WTC11 (cell line): ENCODE measurements around the gene PSAT1. TPM values are rescaled to one million over a fixed set of nuclear protein-coding genes. Genes with fewer than 3 reads are reported as not detected.
"Not testable (repeated sequence)": the region's sequence is repeated elsewhere in the genome, so short reads cannot be mapped to it uniquely, and the experiment has no call there.

Experiments
- ATAC-seq: fragments of 200-7000 bp; cut with Tn5 transposase; 2 replicates; pipeline ENCODE4 v1.10.0; 2021; ENCODE audit warnings: mild to moderate bottlenecking, moderate library complexity
- CTCF ChIA-PET: fragments of 300-600 bp; sonication (Branson Sonifier 250); formaldehyde crosslinking; loops from one replicate; lab custom pipeline; 2021; ENCODE audit warnings: antibody characterized with exemption; lab: Charles Lee
- POLR2A ChIA-PET: fragments of 350-600 bp; sonication (Branson Sonifier 250); formaldehyde crosslinking; loops from one replicate; lab custom pipeline; 2021; ENCODE audit warnings: antibody characterized with exemption; lab: Charles Lee
- DNase-seq: peaks from one replicate; pipeline ENCODE4 v3.0.0; 2021; ENCODE audit warnings: low spot score
- H3K27ac Mint-ChIP-seq: 2 replicates; pipeline ENCODE4 v1.8.0; 2021; ENCODE audit warnings: mixed read lengths
- H3K27me3 Mint-ChIP-seq: 2 replicates; pipeline ENCODE4 v1.8.0; 2021; ENCODE audit warnings: low read depth, mild to moderate bottlenecking, moderate library complexity, mixed read lengths
- H3K36me3 Mint-ChIP-seq: 2 replicates; pipeline ENCODE4 v1.8.0; 2021; ENCODE audit warnings: mixed read lengths
- H3K4me1 Mint-ChIP-seq: 2 replicates; pipeline ENCODE4 v1.8.0; 2022; ENCODE audit warnings: mixed read lengths
- H3K4me3 Mint-ChIP-seq: 2 replicates; pipeline ENCODE4 v1.8.0; 2021; ENCODE audit warnings: mild to moderate bottlenecking, moderate library complexity, mixed read lengths
- H3K9me3 Mint-ChIP-seq: 2 replicates; pipeline ENCODE4 v1.8.0; 2021; ENCODE audit warnings: mixed read lengths
- ATF1 ChIP-seq: sonication (generic); formaldehyde crosslinking; IDR thresholded peaks from 2 replicates; pipeline ENCODE4 v1.8.1; 2023; ENCODE audit warnings: mild to moderate bottlenecking, moderate library complexity, missing genetic modification reagents
- ATF2 ChIP-seq: sonication (generic); formaldehyde crosslinking; IDR thresholded peaks from 2 replicates; pipeline ENCODE4 v1.8.1; 2022; ENCODE audit warnings: low read depth, missing genetic modification reagents, borderline replicate concordance
- CREB1 ChIP-seq: sonication (generic); formaldehyde crosslinking; IDR thresholded peaks from 2 replicates; pipeline ENCODE4 v1.8.0; 2023; ENCODE audit warnings: mild to moderate bottlenecking, missing genetic modification reagents
- EMX1 ChIP-seq: fragments of 250-450 bp; sonication (Bioruptor Pico); IDR thresholded peaks from 2 replicates; pipeline ENCODE4 v1.8.0; 2021; ENCODE audit warnings: mild to moderate bottlenecking
- ERG ChIP-seq: fragments of 250-450 bp; sonication (Bioruptor Pico); IDR thresholded peaks from 2 replicates; pipeline ENCODE4 v1.8.0; 2021; ENCODE audit warnings: mild to moderate bottlenecking
- FOXJ3 ChIP-seq: sonication (generic); formaldehyde crosslinking; IDR thresholded peaks from 2 replicates; pipeline ENCODE4 v1.9.0; 2021; ENCODE audit warnings: missing genetic modification reagents, mild to moderate bottlenecking, borderline replicate concordance
- JUN ChIP-seq: sonication (generic); formaldehyde crosslinking; IDR thresholded peaks from 2 replicates; pipeline ENCODE4 v1.8.0; 2023; ENCODE audit warnings: mild to moderate bottlenecking, missing genetic modification reagents
- MLX ChIP-seq: sonication (generic); formaldehyde crosslinking; IDR thresholded peaks from 2 replicates; pipeline ENCODE4 v1.8.1; 2023; ENCODE audit warnings: mild to moderate bottlenecking, missing genetic modification reagents, moderate library complexity
- NFATC4 ChIP-seq: fragments of 250-450 bp; sonication (Bioruptor Pico); IDR thresholded peaks from 2 replicates; pipeline ENCODE4 v1.9.0; 2021; ENCODE audit warnings: mild to moderate bottlenecking
- NFYB ChIP-seq: sonication (generic); formaldehyde crosslinking; conservative IDR thresholded peaks from 2 replicates; pipeline ENCODE4 v1.8.0; 2022; ENCODE audit warnings: low read depth, missing genetic modification reagents
- RELA ChIP-seq: sonication (generic); formaldehyde crosslinking; IDR thresholded peaks from 2 replicates; pipeline ENCODE4 v1.8.1; 2022; ENCODE audit warnings: missing genetic modification reagents, mild to moderate bottlenecking, borderline replicate concordance
- SMAD3 ChIP-seq: sonication (generic); formaldehyde crosslinking; IDR thresholded peaks from 2 replicates; pipeline ENCODE4 v1.8.0; 2022; ENCODE audit warnings: missing genetic modification reagents, mild to moderate bottlenecking, borderline replicate concordance
- STAT6 ChIP-seq: sonication (generic); formaldehyde crosslinking; conservative IDR thresholded peaks from 2 replicates; pipeline ENCODE4 v1.8.1; 2023; ENCODE audit warnings: mild to moderate bottlenecking, low read depth, missing genetic modification reagents, moderate library complexity
- TEAD1 ChIP-seq: sonication (generic); formaldehyde crosslinking; IDR thresholded peaks from 2 replicates; pipeline ENCODE4 v1.8.0; 2022; ENCODE audit warnings: mild to moderate bottlenecking, missing genetic modification reagents
- USF2 ChIP-seq: sonication (generic); formaldehyde crosslinking; IDR thresholded peaks from 2 replicates; pipeline ENCODE4 v1.8.1; 2023; ENCODE audit warnings: mild to moderate bottlenecking, missing genetic modification reagents, moderate library complexity
- ZBTB43 ChIP-seq: sonication (generic); formaldehyde crosslinking; IDR thresholded peaks from 2 replicates; pipeline ENCODE4 v1.8.1; 2023; ENCODE audit warnings: mild to moderate bottlenecking, missing genetic modification reagents
- ZNF121 ChIP-seq: sonication (generic); formaldehyde crosslinking; IDR thresholded peaks from 2 replicates; pipeline ENCODE4 v1.8.0; 2023; ENCODE audit warnings: missing genetic modification reagents
- ZNF416 ChIP-seq: fragments of 250-450 bp; sonication (Bioruptor Pico); IDR thresholded peaks from 2 replicates; pipeline ENCODE4 v1.9.0; 2021; ENCODE audit warnings: mild to moderate bottlenecking, inconsistent platforms
- ZNF425 ChIP-seq: fragments of 250-450 bp; sonication (Bioruptor Pico); conservative IDR thresholded peaks from 2 replicates; pipeline ENCODE4 v1.9.0; 2021; ENCODE audit warnings: mild to moderate bottlenecking
- total RNA-seq: library from RNA; stranded (reverse); gene quantifications from 3 replicates; pipeline ENCODE4 v1.2.3, GENCODE V29; 2021

The PSAT1 gene
- total RNA-seq, 1 experiment from 2014 or later = 240 TPM

GRCh38 chr9:78284181-78284580, 12.7 kb upstream of the PSAT1 start:
- H3K4me1 Mint-ChIP-seq, H3K4me3 Mint-ChIP-seq, H3K27ac Mint-ChIP-seq, CTCF ChIA-PET, H3K36me3 Mint-ChIP-seq, ATAC-seq, H3K27me3 Mint-ChIP-seq, DNase-seq: not testable (repeated sequence)
- POLR2A ChIA-PET = interaction anchor here (0.7 kb wide), 1 partner anchor 324 kb away, joined by 3 read pairs; no protein-coding TSS in a partner anchor
- H3K9me3 Mint-ChIP-seq = peaks cover 16% of the 10 kb centered on the region
- TF ChIP-seq NFYB (CRISPR knock-in tag) = peak; percentile 64

GRCh38 chr9:78286125-78286524, 10.8 kb upstream of the PSAT1 start:
- Mint-ChIP-seq H3K9me3 (peaks cover 16% of the 10 kb centered on the region), H3K27me3 (peaks cover 4% of the 10 kb centered on the region; the same call in 1 of the 2 replicates), H3K4me1 (peaks cover 9% of the 10 kb centered on the region), H3K27ac (no peak overlapping the region), H3K4me3 (no peak overlapping the region), H3K36me3 (peaks cover 2% of the 10 kb centered on the region; the same call in 1 of the 2 replicates)
- CTCF ChIA-PET = interaction anchor here (0.6 to 1.1 kb wide), 2 partner anchors 10 to 26 kb away, joined by 3 read pairs; partner anchors contain the start of gene PSAT1
- TF ChIP-seq ERG (CRISPR knock-in tag) = no peak
- no peak for TF ChIP-seq ZNF416
- TF ChIP-seq RELA (CRISPR knock-in tag) = no peak
- TF ChIP-seq SMAD3 (CRISPR knock-in tag) = no peak
- TF ChIP-seq USF2 = no peak
- no peak for TF ChIP-seq ATF2 (CRISPR knock-in tag)
- no peak for TF ChIP-seq NFYB (CRISPR knock-in tag)
- no peak for TF ChIP-seq FOXJ3 (CRISPR knock-in tag)
- TF ChIP-seq ATF1 = no peak
- no peak for TF ChIP-seq TEAD1 (CRISPR knock-in tag)
- TF ChIP-seq EMX1 = no peak
- TF ChIP-seq JUN (CRISPR knock-in tag) = no peak
- no peak for TF ChIP-seq CREB1 (CRISPR knock-in tag)
- no peak for TF ChIP-seq ZBTB43 (CRISPR knock-in tag)
- TF ChIP-seq ZNF121 (CRISPR knock-in tag) = no peak
- TF ChIP-seq ZNF425 (CRISPR knock-in tag) = no peak
- no peak for TF ChIP-seq MLX (CRISPR knock-in tag)
- no peak for TF ChIP-seq NFATC4 (CRISPR knock-in tag)
- no peak for TF ChIP-seq STAT6
- POLR2A ChIA-PET = no interaction called here
- no peak for ATAC-seq
- DNase-seq = no peak
